ENCODE results near the gene SUN1. TPM values are rescaled to one million over a fixed set of nuclear protein-coding genes. Genes with fewer than 3 reads are reported as not detected.

SUN1 gene
- total and polyA plus RNA-seq, 2 of the 8 experiments (the other 6 are each of a cell fraction or from before 2014, with no cell fraction given), result 108 to 158 TPM

GRCh38 chr7:815284-816216, 16.7 kb upstream of the SUN1 start (continued):
- TF ChIP-seq JUND (IDR thresholded peaks at IDR 0.05; ENCODE audit: low read length) (no peak), EGR1 (IDR thresholded peaks at IDR 0.05; ENCODE audit: borderline replicate concordance, low read depth, low read length) (no peak), POLR2AphosphoS5 (IDR thresholded peaks at IDR 0.05; ENCODE audit: low read depth, low read length) (peak; percentile 55), SP2 (IDR thresholded peaks at IDR 0.05; ENCODE audit: low read length) (no peak), MAFK (IDR thresholded peaks at IDR 0.05; ENCODE audit: low read depth, low read length) (no peak), SP4 (IDR thresholded peaks at IDR 0.05; ENCODE audit: low read length) (no peak), FOSL1 (IDR thresholded peaks at IDR 0.05; ENCODE audit: insufficient read depth, low read depth, low read length) (no peak), CBX5 (IDR thresholded peaks at IDR 0.05; ENCODE audit: low read depth, low read length) (no peak), HDAC6 (IDR thresholded peaks at IDR 0.05; ENCODE audit: low read depth, low read length) (no peak), TBP (IDR thresholded peaks at IDR 0.05; ENCODE audit: low read depth, low read length) (0 out of 2 replicates have a peak, but pooled peaks have one; percentile 15), SUZ12 (IDR thresholded peaks at IDR 0.05; ENCODE audit: low read length) (no peak), SAP30 (IDR thresholded peaks at IDR 0.05; ENCODE audit: insufficient read depth, insufficient replicate concordance, low read length) (no peak), RNF2 (IDR thresholded peaks at IDR 0.05; ENCODE audit: borderline replicate concordance, low read depth, low read length, missing control alignments, poor library complexity, severe bottlenecking) (no peak), CBX8 (IDR thresholded peaks at IDR 0.05; ENCODE audit: borderline replicate concordance, low read depth, low read length) (no peak), JUN (IDR thresholded peaks at IDR 0.05; ENCODE audit: low read depth, low read length) (no peak), SIX5 (IDR thresholded peaks at IDR 0.05; ENCODE audit: low read depth, low read length) (no peak), USF2 (IDR thresholded peaks at IDR 0.05; ENCODE audit: low read length) (no peak), PHF8 (conservative IDR thresholded peaks at IDR 0.05; ENCODE audit: low read depth, low read length) (peak; percentile 61), CTBP2 (IDR thresholded peaks at IDR 0.05; ENCODE audit: borderline replicate concordance, insufficient read depth, insufficient read length, low read length) (no peak), ZNF274 (IDR thresholded peaks at IDR 0.05; ENCODE audit: borderline replicate concordance, extremely low read depth, low read length) (no peak)
- TF ChIP-seq, protein P1, sequence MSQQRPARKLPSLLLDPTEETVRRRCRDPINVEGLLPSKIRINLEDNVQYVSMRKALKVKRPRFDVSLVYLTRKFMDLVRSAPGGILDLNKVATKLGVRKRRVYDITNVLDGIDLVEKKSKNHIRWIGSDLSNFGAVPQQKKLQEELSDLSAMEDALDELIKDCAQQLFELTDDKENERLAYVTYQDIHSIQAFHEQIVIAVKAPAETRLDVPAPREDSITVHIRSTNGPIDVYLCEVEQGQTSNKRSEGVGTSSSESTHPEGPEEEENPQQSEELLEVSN (IDR thresholded peaks at IDR 0.05), result no peak
